ENCODE data around the gene MSANTD2. TPM values are rescaled to one million over a fixed set of nuclear protein-coding genes. Genes with fewer than 3 reads are reported as not detected.
A peak's percentile ranks its signal among the peaks of the same experiment; 100 is the strongest.

MSANTD2 gene
- polyA plus RNA-seq, 2 donors = 3.8 to 9.3 TPM

GRCh38 chr11:124839128-124839971 lies 39.1 kb upstream of the MSANTD2 start:
- Histone ChIP-seq H3K4me3 (ENCODE audit: low read depth in 1 of 2, low read length in 2 of 2) (peak overlapping the region; percentile 18 to 31), H3K27ac (ENCODE audit: low read depth in 2 of 2, low read length in 1 of 2) (no peak overlapping the region), H3K36me3 (ENCODE audit: control insufficient read depth in 2 of 2, insufficient read depth in 2 of 2, low read length in 1 of 2) (no peaks in the 10 kb centered on the region), H3K9me3 (ENCODE audit: control insufficient read depth in 2 of 2, insufficient read depth in 1 of 2, low read depth in 1 of 2, low read length in 1 of 2) (peaks cover 0 to 2% of the 10 kb centered on the region in 2 donors), H3K27me3 (ENCODE audit: control insufficient read depth in 1 of 2, insufficient read depth in 2 of 2, low read length in 2 of 2) (peaks cover 0 to 25% of the 10 kb centered on the region in 2 donors), H3K4me1 (ENCODE audit: control insufficient read depth in 2 of 2, insufficient read depth in 2 of 2, low read length in 1 of 2) (peaks cover 12 to 13% of the 10 kb centered on the region in 2 donors)
- 1 to 2% methylated on average over 86 to 87 of the region's 87 CpGs for WGBS, 2 donors

- H3K27ac ChIP-seq (ENCODE audit: low read depth in 2 of 2, low read length in 1 of 2) = no peak overlapping the region
- H3K9me3 ChIP-seq (ENCODE audit: control insufficient read depth in 2 of 2, insufficient read depth in 1 of 2, low read depth in 1 of 2, low read length in 1 of 2) = peaks cover 0 to 1% of the 10 kb centered on the region in 2 donors
- H3K4me1 ChIP-seq (ENCODE audit: control insufficient read depth in 2 of 2, insufficient read depth in 2 of 2, low read length in 1 of 2) = peaks cover 12 to 13% of the 10 kb centered on the region in 2 donors
- peak overlapping the region in 1 of 2 donors; percentile 31 for H3K4me3 ChIP-seq (ENCODE audit: low read depth in 1 of 2, low read length in 2 of 2)
- peaks cover 0 to 24% of the 10 kb centered on the region in 2 donors for H3K27me3 ChIP-seq (ENCODE audit: control insufficient read depth in 1 of 2, insufficient read depth in 2 of 2, low read length in 2 of 2)
- H3K36me3 ChIP-seq (ENCODE audit: control insufficient read depth in 2 of 2, insufficient read depth in 2 of 2, low read length in 1 of 2) = no peaks in the 10 kb centered on the region
- WGBS, 2 donors = 37% methylated on average over 5 of the region's 5 CpGs
Measured at GRCh38 chr11:124838805-124839127, 38.6 kb upstream of the MSANTD2 start.

GRCh38 chr11:124837491-124837856 lies 37.3 kb upstream of the MSANTD2 start:
- 23 to 25% methylated on average over 3 of the region's 3 CpGs for WGBS, 2 donors
- H3K4me1 ChIP-seq (ENCODE audit: control insufficient read depth in 2 of 2, insufficient read depth in 2 of 2, low read length in 1 of 2) = peaks cover 12 to 13% of the 10 kb centered on the region in 2 donors
- no peaks in the 10 kb centered on the region for H3K9me3 ChIP-seq (ENCODE audit: control insufficient read depth in 2 of 2, insufficient read depth in 1 of 2, low read depth in 1 of 2, low read length in 1 of 2)
- H3K4me3 ChIP-seq (ENCODE audit: low read depth in 1 of 2, low read length in 2 of 2) = no peak overlapping the region
- H3K36me3 ChIP-seq (ENCODE audit: control insufficient read depth in 2 of 2, insufficient read depth in 2 of 2, low read length in 1 of 2) = no peaks in the 10 kb centered on the region
- peaks cover 0 to 18% of the 10 kb centered on the region in 2 donors for H3K27me3 ChIP-seq (ENCODE audit: control insufficient read depth in 1 of 2, insufficient read depth in 2 of 2, low read length in 2 of 2)
- no peak overlapping the region for H3K27ac ChIP-seq (ENCODE audit: low read depth in 2 of 2, low read length in 1 of 2)

- Histone ChIP-seq H3K36me3 (ENCODE audit: control insufficient read depth in 2 of 2, insufficient read depth in 2 of 2, low read length in 1 of 2) (no peaks in the 10 kb centered on the region), H3K4me1 (ENCODE audit: control insufficient read depth in 2 of 2, insufficient read depth in 2 of 2, low read length in 1 of 2) (peaks cover 12 to 13% of the 10 kb centered on the region in 2 donors), H3K27ac (ENCODE audit: low read depth in 2 of 2, low read length in 1 of 2) (no peak overlapping the region), H3K9me3 (ENCODE audit: control insufficient read depth in 2 of 2, insufficient read depth in 1 of 2, low read depth in 1 of 2, low read length in 1 of 2) (no peaks in the 10 kb centered on the region), H3K4me3 (ENCODE audit: low read depth in 1 of 2, low read length in 2 of 2) (no peak overlapping the region), H3K27me3 (ENCODE audit: control insufficient read depth in 1 of 2, insufficient read depth in 2 of 2, low read length in 2 of 2) (peaks cover 2 to 14% of the 10 kb centered on the region in 2 donors)
- 85 to 89% methylated on average over 8 of the region's 8 CpGs for WGBS, 2 donors
Measured at GRCh38 chr11:124835918-124836317, 35.7 kb upstream of the MSANTD2 start.

GRCh38 chr11:124834526-124835180 lies 34.4 kb upstream of the MSANTD2 start:
- no peaks in the 10 kb centered on the region for H3K9me3 ChIP-seq (ENCODE audit: control insufficient read depth in 2 of 2, insufficient read depth in 1 of 2, low read depth in 1 of 2, low read length in 1 of 2)
- H3K27ac ChIP-seq (ENCODE audit: low read depth in 2 of 2, low read length in 1 of 2) = no peak overlapping the region
- no peak overlapping the region for H3K4me3 ChIP-seq (ENCODE audit: low read depth in 1 of 2, low read length in 2 of 2)
- 63 to 71% methylated on average over 3 of the region's 3 CpGs for WGBS, 2 donors
- peaks cover 8 to 9% of the 10 kb centered on the region in 2 donors for H3K4me1 ChIP-seq (ENCODE audit: control insufficient read depth in 2 of 2, insufficient read depth in 2 of 2, low read length in 1 of 2)
- H3K36me3 ChIP-seq (ENCODE audit: control insufficient read depth in 2 of 2, insufficient read depth in 2 of 2, low read length in 1 of 2) = no peaks in the 10 kb centered on the region
- H3K27me3 ChIP-seq (ENCODE audit: control insufficient read depth in 1 of 2, insufficient read depth in 2 of 2, low read length in 2 of 2) = peaks cover 2 to 9% of the 10 kb centered on the region in 2 donors

- Histone ChIP-seq H3K36me3 (ENCODE audit: control insufficient read depth in 2 of 2, insufficient read depth in 2 of 2, low read length in 1 of 2) (no peaks in the 10 kb centered on the region), H3K4me3 (ENCODE audit: low read depth in 1 of 2, low read length in 2 of 2) (no peak overlapping the region), H3K27ac (ENCODE audit: low read depth in 2 of 2, low read length in 1 of 2) (no peak overlapping the region), H3K27me3 (ENCODE audit: control insufficient read depth in 1 of 2, insufficient read depth in 2 of 2, low read length in 2 of 2) (peaks cover 0 to 2% of the 10 kb centered on the region in 2 donors), H3K9me3 (ENCODE audit: control insufficient read depth in 2 of 2, insufficient read depth in 1 of 2, low read depth in 1 of 2, low read length in 1 of 2) (no peaks in the 10 kb centered on the region), H3K4me1 (ENCODE audit: control insufficient read depth in 2 of 2, insufficient read depth in 2 of 2, low read length in 1 of 2) (no peaks in the 10 kb centered on the region)
- 49 to 51% methylated on average over 4 of the region's 4 CpGs for WGBS, 2 donors
Measured at GRCh38 chr11:124832571-124832970, 32.4 kb upstream of the MSANTD2 start.

GRCh38 chr11:124831897-124832296 lies 31.7 kb upstream of the MSANTD2 start:
- no peak overlapping the region for H3K4me3 ChIP-seq (ENCODE audit: low read depth in 1 of 2, low read length in 2 of 2)
- no peak overlapping the region for H3K27ac ChIP-seq (ENCODE audit: low read depth in 2 of 2, low read length in 1 of 2)
- WGBS, 2 donors = 93 to 97% methylated on average over 2 of the region's 2 CpGs
- H3K4me1 ChIP-seq (ENCODE audit: control insufficient read depth in 2 of 2, insufficient read depth in 2 of 2, low read length in 1 of 2) = no peaks in the 10 kb centered on the region
- H3K27me3 ChIP-seq (ENCODE audit: control insufficient read depth in 1 of 2, insufficient read depth in 2 of 2, low read length in 2 of 2) = peaks cover 0 to 2% of the 10 kb centered on the region in 2 donors
- H3K9me3 ChIP-seq (ENCODE audit: control insufficient read depth in 2 of 2, insufficient read depth in 1 of 2, low read depth in 1 of 2, low read length in 1 of 2) = no peaks in the 10 kb centered on the region
- no peaks in the 10 kb centered on the region for H3K36me3 ChIP-seq (ENCODE audit: control insufficient read depth in 2 of 2, insufficient read depth in 2 of 2, low read length in 1 of 2)

GRCh38 chr11:124830749-124831148 lies 30.5 kb upstream of the MSANTD2 start:
- 87 to 89% methylated on average over 3 of the region's 3 CpGs for WGBS, 2 donors

GRCh38 chr11:124829986-124830385 lies 29.8 kb upstream of the MSANTD2 start:
- H3K4me1 ChIP-seq (ENCODE audit: control insufficient read depth in 2 of 2, insufficient read depth in 2 of 2, low read length in 1 of 2) = no peaks in the 10 kb centered on the region
- peaks cover 0 to 2% of the 10 kb centered on the region in 2 donors for H3K27me3 ChIP-seq (ENCODE audit: control insufficient read depth in 1 of 2, insufficient read depth in 2 of 2, low read length in 2 of 2)
- 84% methylated on average over 3 of the region's 3 CpGs for WGBS, 2 donors
- no peaks in the 10 kb centered on the region for H3K9me3 ChIP-seq (ENCODE audit: control insufficient read depth in 2 of 2, insufficient read depth in 1 of 2, low read depth in 1 of 2, low read length in 1 of 2)
- no peak overlapping the region for H3K4me3 ChIP-seq (ENCODE audit: low read depth in 1 of 2, low read length in 2 of 2)
- no peaks in the 10 kb centered on the region for H3K36me3 ChIP-seq (ENCODE audit: control insufficient read depth in 2 of 2, insufficient read depth in 2 of 2, low read length in 1 of 2)
- H3K27ac ChIP-seq (ENCODE audit: low read depth in 2 of 2, low read length in 1 of 2) = no peak overlapping the region

More at GRCh38 chr11:124830749-124831148, 30.5 kb upstream of the MSANTD2 start:
- Histone ChIP-seq H3K27me3 (ENCODE audit: control insufficient read depth in 1 of 2, insufficient read depth in 2 of 2, low read length in 2 of 2) (peaks cover 0 to 2% of the 10 kb centered on the region in 2 donors), H3K27ac (ENCODE audit: low read depth in 2 of 2, low read length in 1 of 2) (no peak overlapping the region), H3K4me3 (ENCODE audit: low read depth in 1 of 2, low read length in 2 of 2) (no peak overlapping the region), H3K4me1 (ENCODE audit: control insufficient read depth in 2 of 2, insufficient read depth in 2 of 2, low read length in 1 of 2) (no peaks in the 10 kb centered on the region), H3K9me3 (ENCODE audit: control insufficient read depth in 2 of 2, insufficient read depth in 1 of 2, low read depth in 1 of 2, low read length in 1 of 2) (no peaks in the 10 kb centered on the region), H3K36me3 (ENCODE audit: control insufficient read depth in 2 of 2, insufficient read depth in 2 of 2, low read length in 1 of 2) (no peaks in the 10 kb centered on the region)

All from esophagus (tissue), 2 donors.